Measurements from ENCODE around the gene GPATCH2.
"Not testable (repeated sequence)": the region's sequence is repeated elsewhere in the genome, so short reads cannot be mapped to it uniquely, and the experiment has no call there.

The GPATCH2 gene

GRCh38 chr1:217389895-217390294, 241.0 kb downstream of the GPATCH2 start:
- H3K9me3 ChIP-seq (ENCODE audit: control insufficient read depth, low read length): no peaks in the 10 kb centered on the region
- no peak overlapping the region for H3K27ac ChIP-seq (ENCODE audit: insufficient read depth, low read length, poor library complexity, severe bottlenecking)
- no peak overlapping the region for H3K4me3 ChIP-seq (ENCODE audit: insufficient read depth, low read depth, low read length, poor library complexity, severe bottlenecking)
- no peaks in the 10 kb centered on the region for H3K4me1 ChIP-seq (ENCODE audit: control insufficient read depth, insufficient read depth, low read length, poor library complexity, severe bottlenecking)
- no peaks in the 10 kb centered on the region for H3K36me3 ChIP-seq (ENCODE audit: control insufficient read depth, insufficient read depth, low read length)
- H3K27me3 ChIP-seq (replicated peaks; ENCODE audit: control insufficient read depth, insufficient read depth, low read length, poor library complexity, severe bottlenecking): no peaks in the 10 kb centered on the region
- DNase-seq: no peak

- H3K27ac ChIP-seq (ENCODE audit: insufficient read depth, low read length, poor library complexity, severe bottlenecking): no peak overlapping the region
- no peaks in the 10 kb centered on the region for H3K36me3 ChIP-seq (ENCODE audit: control insufficient read depth, insufficient read depth, low read length)
- H3K4me1 ChIP-seq (ENCODE audit: control insufficient read depth, insufficient read depth, low read length, poor library complexity, severe bottlenecking): no peaks in the 10 kb centered on the region
- no peak overlapping the region for H3K4me3 ChIP-seq (ENCODE audit: insufficient read depth, low read depth, low read length, poor library complexity, severe bottlenecking)
- no peaks in the 10 kb centered on the region for H3K27me3 ChIP-seq (replicated peaks; ENCODE audit: control insufficient read depth, insufficient read depth, low read length, poor library complexity, severe bottlenecking)
- DNase-seq: no peak
- no peaks in the 10 kb centered on the region for H3K9me3 ChIP-seq (ENCODE audit: control insufficient read depth, low read length)
Observed at GRCh38 chr1:217388522-217389065, 242.3 kb downstream of the GPATCH2 start.

- not testable (repeated sequence) for H3K4me3 ChIP-seq (ENCODE audit: insufficient read depth, low read depth, low read length, poor library complexity, severe bottlenecking); DNase-seq; H3K27me3 ChIP-seq (replicated peaks; ENCODE audit: control insufficient read depth, insufficient read depth, low read length, poor library complexity, severe bottlenecking); H3K27ac ChIP-seq (ENCODE audit: insufficient read depth, low read length, poor library complexity, severe bottlenecking); H3K4me1 ChIP-seq (ENCODE audit: control insufficient read depth, insufficient read depth, low read length, poor library complexity, severe bottlenecking); H3K36me3 ChIP-seq (ENCODE audit: control insufficient read depth, insufficient read depth, low read length); H3K9me3 ChIP-seq (ENCODE audit: control insufficient read depth, low read length)
Observed at GRCh38 chr1:217381773-217382172, 249.1 kb downstream of the GPATCH2 start.

- H3K27me3 ChIP-seq (replicated peaks; ENCODE audit: control insufficient read depth, insufficient read depth, low read length, poor library complexity, severe bottlenecking); H3K27ac ChIP-seq (ENCODE audit: insufficient read depth, low read length, poor library complexity, severe bottlenecking); H3K4me3 ChIP-seq (ENCODE audit: insufficient read depth, low read depth, low read length, poor library complexity, severe bottlenecking); DNase-seq; H3K4me1 ChIP-seq (ENCODE audit: control insufficient read depth, insufficient read depth, low read length, poor library complexity, severe bottlenecking); H3K9me3 ChIP-seq (ENCODE audit: control insufficient read depth, low read length); H3K36me3 ChIP-seq (ENCODE audit: control insufficient read depth, insufficient read depth, low read length): not testable (repeated sequence)
Observed at GRCh38 chr1:217379804-217380203, 251.1 kb downstream of the GPATCH2 start.

GRCh38 chr1:217379336-217379735, 251.6 kb downstream of the GPATCH2 start:
- Histone ChIP-seq H3K36me3 (ENCODE audit: control insufficient read depth, insufficient read depth, low read length) (no peaks in the 10 kb centered on the region), H3K4me1 (ENCODE audit: control insufficient read depth, insufficient read depth, low read length, poor library complexity, severe bottlenecking) (no peaks in the 10 kb centered on the region), H3K27ac (ENCODE audit: insufficient read depth, low read length, poor library complexity, severe bottlenecking) (no peak overlapping the region), H3K9me3 (ENCODE audit: control insufficient read depth, low read length) (no peaks in the 10 kb centered on the region), H3K27me3 (replicated peaks; ENCODE audit: control insufficient read depth, insufficient read depth, low read length, poor library complexity, severe bottlenecking) (no peaks in the 10 kb centered on the region), H3K4me3 (ENCODE audit: insufficient read depth, low read depth, low read length, poor library complexity, severe bottlenecking) (no peak overlapping the region)
- DNase-seq: no peak
